OCI-LY1 (cell line): ENCODE data around the gene ADAM22.

Source experiments
- EZH2 ChIP-seq: fragments of 200-600 bp; sonication (generic), shearing (Covaris generic); IDR thresholded peaks from 2 replicates; pipeline ENCODE4 v1.8.0; 2017; ENCODE audit warnings: borderline replicate concordance, mixed run types, mild to moderate bottlenecking, antibody characterized with exemption, low read length, moderate library complexity, mixed read lengths
- TF ChIP-seq, protein P1 (sequence below): fragments of 200-600 bp; sonication (generic), shearing (Covaris generic); IDR thresholded peaks from 2 replicates; pipeline ENCODE4 v1.5.1; 2017; ENCODE audit warnings: mild to moderate bottlenecking, antibody characterized with exemption, low read length, moderate library complexity, mixed read lengths

- TF ChIP-seq, protein P1, sequence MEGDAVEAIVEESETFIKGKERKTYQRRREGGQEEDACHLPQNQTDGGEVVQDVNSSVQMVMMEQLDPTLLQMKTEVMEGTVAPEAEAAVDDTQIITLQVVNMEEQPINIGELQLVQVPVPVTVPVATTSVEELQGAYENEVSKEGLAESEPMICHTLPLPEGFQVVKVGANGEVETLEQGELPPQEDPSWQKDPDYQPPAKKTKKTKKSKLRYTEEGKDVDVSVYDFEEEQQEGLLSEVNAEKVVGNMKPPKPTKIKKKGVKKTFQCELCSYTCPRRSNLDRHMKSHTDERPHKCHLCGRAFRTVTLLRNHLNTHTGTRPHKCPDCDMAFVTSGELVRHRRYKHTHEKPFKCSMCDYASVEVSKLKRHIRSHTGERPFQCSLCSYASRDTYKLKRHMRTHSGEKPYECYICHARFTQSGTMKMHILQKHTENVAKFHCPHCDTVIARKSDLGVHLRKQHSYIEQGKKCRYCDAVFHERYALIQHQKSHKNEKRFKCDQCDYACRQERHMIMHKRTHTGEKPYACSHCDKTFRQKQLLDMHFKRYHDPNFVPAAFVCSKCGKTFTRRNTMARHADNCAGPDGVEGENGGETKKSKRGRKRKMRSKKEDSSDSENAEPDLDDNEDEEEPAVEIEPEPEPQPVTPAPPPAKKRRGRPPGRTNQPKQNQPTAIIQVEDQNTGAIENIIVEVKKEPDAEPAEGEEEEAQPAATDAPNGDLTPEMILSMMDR = no peak
- TF ChIP-seq EZH2 = no peak
These were observed 25.3 kb downstream of the ADAM22 start for GRCh38 chr7:87959336-87959735.
